Muscle of arm (tissue), 12 donors: ENCODE measurements around the gene SLC17A6. TPM values are rescaled to one million over a fixed set of nuclear protein-coding genes. Genes with fewer than 3 reads are reported as not detected.

Experiments
- DNase-seq: peaks from one replicate; pipeline ENCODE4 v3.0.0-alpha.2; 2013
- polyA plus RNA-seq, 12 donors: library from polyadenylated mRNA; unstranded; fragments of 120-200 nt; gene quantifications; one replicate each; pipeline ENCODE4 v1.2.1, GENCODE V29; 2013; ENCODE audit not compliant: insufficient read length in 12 of 12

SLC17A6 gene
- polyA plus RNA-seq, 12 donors: 0.11 TPM; not detected in 11

- DNase-seq: no peak
These were observed 51.5 kb downstream of the SLC17A6 start for GRCh38 chr11:22389526-22390282.

- no peak for DNase-seq
These were observed 52.1 kb downstream of the SLC17A6 start for GRCh38 chr11:22390283-22390655.

GRCh38 chr11:22392561-22392960, 54.4 kb downstream of the SLC17A6 start:
- DNase-seq: no peak

- DNase-seq: no peak
These were observed 67.2 kb downstream of the SLC17A6 start for GRCh38 chr11:22405377-22405776.

- DNase-seq: no peak
These were observed 69.1 kb downstream of the SLC17A6 start for GRCh38 chr11:22407267-22407666.

- DNase-seq: no peak
These were observed 69.7 kb downstream of the SLC17A6 start for GRCh38 chr11:22407921-22408320.

- peak; percentile 56 for DNase-seq
These were observed 77.3 kb downstream of the SLC17A6 start for GRCh38 chr11:22415476-22415875.

GRCh38 chr11:22416462-22416861, 78.3 kb downstream of the SLC17A6 start:
- DNase-seq: no peak

GRCh38 chr11:22426915-22427314, 88.7 kb downstream of the SLC17A6 start:
- DNase-seq: no peak

Other genes with a start within 250 kb of the SLC17A6 start
- 10 to 100 TPM in 9 of 12 donors, 1 to 10 TPM in 2, not detected in 1; 4.5 to 28.1 (median 12.7) TPM for gene ANO5, start 145.3 kb upstream of the SLC17A6 start, polyA plus RNA-seq